CD4-positive, alpha-beta T cell treated with Interleukin-6 at 100 ng/mL for 8 hours (primary cell): Measurements from ENCODE around the gene PCNX2.

ENCODE experiments used
- DNase-seq: peaks from one replicate; pipeline ENCODE4 v3.0.0-alpha.2; 2020; ENCODE audit warnings: mixed read lengths, low spot score

Gene PCNX2

GRCh38 chr1:233315718-233316301, 20.3 kb upstream of the PCNX2 start:
- no peak for DNase-seq

GRCh38 chr1:233313434-233314155, 18.1 kb upstream of the PCNX2 start:
- no peak for DNase-seq

- DNase-seq: peak; percentile 22
These were observed 9.1 kb upstream of the PCNX2 start for GRCh38 chr1:233304489-233305102.

GRCh38 chr1:233300326-233300725, 4.8 kb upstream of the PCNX2 start:
- no peak for DNase-seq

GRCh38 chr1:233299450-233299849, 3.9 kb upstream of the PCNX2 start:
- DNase-seq: no peak

- no peak for DNase-seq
These were observed 424 bp upstream of the PCNX2 start for GRCh38 chr1:233295975-233296322.

GRCh38 chr1:233294913-233295236, 650 bp downstream of the PCNX2 start:
- peak; percentile 45 for DNase-seq

GRCh38 chr1:233293556-233294446, 1.7 kb downstream of the PCNX2 start:
- no peak for DNase-seq

GRCh38 chr1:233290396-233291034, 5.0 kb downstream of the PCNX2 start:
- DNase-seq: no peak

GRCh38 chr1:233289676-233290075, 5.8 kb downstream of the PCNX2 start:
- DNase-seq: no peak

- no peak for DNase-seq
These were observed 13.0 kb downstream of the PCNX2 start for GRCh38 chr1:233282582-233282886.

GRCh38 chr1:233281711-233282581, 13.6 kb downstream of the PCNX2 start:
- DNase-seq: peak; percentile 34

GRCh38 chr1:233279971-233280370, 15.6 kb downstream of the PCNX2 start:
- DNase-seq: no peak

- no peak for DNase-seq
These were observed 16.9 kb downstream of the PCNX2 start for GRCh38 chr1:233278631-233279030.

GRCh38 chr1:233277637-233278606, 17.6 kb downstream of the PCNX2 start:
- DNase-seq: no peak

GRCh38 chr1:233269656-233270055, 25.9 kb downstream of the PCNX2 start:
- DNase-seq: no peak

GRCh38 chr1:233268389-233269022, 27.0 kb downstream of the PCNX2 start:
- no peak for DNase-seq

- no peak for DNase-seq
These were observed 33.8 kb downstream of the PCNX2 start for GRCh38 chr1:233261695-233262094.

- DNase-seq: no peak
These were observed 34.3 kb downstream of the PCNX2 start for GRCh38 chr1:233261206-233261605.

- DNase-seq: no peak
These were observed 37.7 kb downstream of the PCNX2 start for GRCh38 chr1:233257786-233258185.
